ENCODE results near the gene DNLZ. TPM values are rescaled to one million over a fixed set of nuclear protein-coding genes. Genes with fewer than 3 reads are reported as not detected.

The DNLZ gene
- total RNA-seq, 4 donors from 2014 or later = 16.2 to 58.4 (median 23.1) TPM

DNA sequence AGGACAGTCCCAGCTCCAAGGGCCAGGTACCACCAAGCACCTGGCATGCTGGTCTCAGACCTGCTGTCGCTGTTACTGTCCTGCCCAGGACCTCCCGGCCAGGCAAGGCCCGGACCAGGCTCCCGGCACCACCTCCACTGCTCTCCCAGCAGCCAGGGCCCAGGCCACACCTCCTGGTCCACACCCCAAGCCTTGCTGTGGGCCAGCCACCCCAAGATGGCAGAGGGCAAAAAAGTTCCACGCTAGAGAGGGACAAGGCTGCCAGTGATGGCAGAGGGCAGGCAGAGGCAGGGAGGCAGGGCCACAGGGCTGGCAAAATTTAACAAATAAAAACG lies 1.1 kb downstream of the DNLZ start:
- intact Hi-C loops (cut with DNase I) = loop anchor here (10.0 kb wide), 1 partner anchor 238 kb away; no protein-coding TSS in a partner anchor
- Histone ChIP-seq H3K9me3 (no peaks in the 10 kb centered on the region), H3K4me1 (peaks cover 8 to 15% of the 10 kb centered on the region in 2 donors), H3K27ac (no peak overlapping the region), H3K4me3 (replicated peaks in 1 of 3) (no peak overlapping the region), H3K27me3 (no peaks in the 10 kb centered on the region), H3K36me3 (no peaks in the 10 kb centered on the region)
- no peak for DNase-seq
- 86 to 100% methylated on average over 2 to 4 of the region's 6 CpGs for WGBS, 2 donors
- TF ChIP-seq POLR2A (IDR thresholded peaks at IDR 0.05) = no peak
- TF ChIP-seq, protein P1, sequence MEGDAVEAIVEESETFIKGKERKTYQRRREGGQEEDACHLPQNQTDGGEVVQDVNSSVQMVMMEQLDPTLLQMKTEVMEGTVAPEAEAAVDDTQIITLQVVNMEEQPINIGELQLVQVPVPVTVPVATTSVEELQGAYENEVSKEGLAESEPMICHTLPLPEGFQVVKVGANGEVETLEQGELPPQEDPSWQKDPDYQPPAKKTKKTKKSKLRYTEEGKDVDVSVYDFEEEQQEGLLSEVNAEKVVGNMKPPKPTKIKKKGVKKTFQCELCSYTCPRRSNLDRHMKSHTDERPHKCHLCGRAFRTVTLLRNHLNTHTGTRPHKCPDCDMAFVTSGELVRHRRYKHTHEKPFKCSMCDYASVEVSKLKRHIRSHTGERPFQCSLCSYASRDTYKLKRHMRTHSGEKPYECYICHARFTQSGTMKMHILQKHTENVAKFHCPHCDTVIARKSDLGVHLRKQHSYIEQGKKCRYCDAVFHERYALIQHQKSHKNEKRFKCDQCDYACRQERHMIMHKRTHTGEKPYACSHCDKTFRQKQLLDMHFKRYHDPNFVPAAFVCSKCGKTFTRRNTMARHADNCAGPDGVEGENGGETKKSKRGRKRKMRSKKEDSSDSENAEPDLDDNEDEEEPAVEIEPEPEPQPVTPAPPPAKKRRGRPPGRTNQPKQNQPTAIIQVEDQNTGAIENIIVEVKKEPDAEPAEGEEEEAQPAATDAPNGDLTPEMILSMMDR (IDR thresholded peaks at IDR 0.05) = no peak

DNA sequence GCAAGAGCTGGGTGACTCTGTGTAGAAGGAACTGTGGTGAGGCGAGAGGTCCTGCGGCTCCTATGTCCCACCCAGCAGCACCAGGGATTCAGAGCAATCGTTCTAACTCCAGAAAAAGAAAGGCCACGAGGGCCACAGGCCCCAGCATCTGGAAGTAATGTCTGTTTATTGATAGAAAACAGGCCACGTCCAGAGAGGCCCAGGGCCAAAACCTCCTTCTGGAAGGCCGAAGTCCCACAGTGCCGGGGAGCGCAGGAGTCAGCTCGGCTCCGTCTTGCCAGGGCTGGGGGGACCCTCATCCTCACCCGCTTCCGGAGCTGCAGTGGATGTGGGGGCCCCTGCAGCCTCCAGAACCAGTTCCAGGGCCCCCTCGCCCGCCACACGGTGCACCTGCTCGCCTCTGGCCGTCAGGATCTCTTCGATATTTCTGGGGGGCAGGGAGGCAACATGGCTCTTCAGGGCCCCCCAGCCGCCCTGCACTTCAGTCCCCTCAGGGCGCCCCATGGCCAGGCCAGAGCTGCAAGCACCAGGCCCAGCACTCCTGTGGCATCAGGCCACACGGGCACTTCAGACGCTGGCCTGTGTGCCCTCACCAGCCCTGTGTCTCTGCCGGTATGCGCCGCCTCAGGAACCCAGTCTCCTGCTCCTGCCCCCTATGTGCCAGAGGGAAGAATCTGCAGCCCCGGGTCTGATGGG lies 1.6 kb downstream of the DNLZ start:
- no peaks in the 10 kb centered on the region for H3K27me3 ChIP-seq
- intact Hi-C loops (cut with DNase I) = loop anchor here (10.0 kb wide), 1 partner anchor 237 kb away; no protein-coding TSS in a partner anchor
- TF ChIP-seq POLR2A (IDR thresholded peaks at IDR 0.05) = no peak
- TF ChIP-seq, protein P1 (IDR thresholded peaks at IDR 0.05) = no peak
- no peaks in the 10 kb centered on the region for H3K9me3 ChIP-seq
- DNase-seq = no peak
- H3K4me1 ChIP-seq = peaks cover 8 to 15% of the 10 kb centered on the region in 2 donors
- 78 to 85% methylated on average over 11 to 23 of the region's 26 CpGs for WGBS, 2 donors
- H3K4me3 ChIP-seq (replicated peaks in 1 of 3) = no peak overlapping the region
- no peak overlapping the region for H3K27ac ChIP-seq
- no peaks in the 10 kb centered on the region for H3K36me3 ChIP-seq

DNA sequence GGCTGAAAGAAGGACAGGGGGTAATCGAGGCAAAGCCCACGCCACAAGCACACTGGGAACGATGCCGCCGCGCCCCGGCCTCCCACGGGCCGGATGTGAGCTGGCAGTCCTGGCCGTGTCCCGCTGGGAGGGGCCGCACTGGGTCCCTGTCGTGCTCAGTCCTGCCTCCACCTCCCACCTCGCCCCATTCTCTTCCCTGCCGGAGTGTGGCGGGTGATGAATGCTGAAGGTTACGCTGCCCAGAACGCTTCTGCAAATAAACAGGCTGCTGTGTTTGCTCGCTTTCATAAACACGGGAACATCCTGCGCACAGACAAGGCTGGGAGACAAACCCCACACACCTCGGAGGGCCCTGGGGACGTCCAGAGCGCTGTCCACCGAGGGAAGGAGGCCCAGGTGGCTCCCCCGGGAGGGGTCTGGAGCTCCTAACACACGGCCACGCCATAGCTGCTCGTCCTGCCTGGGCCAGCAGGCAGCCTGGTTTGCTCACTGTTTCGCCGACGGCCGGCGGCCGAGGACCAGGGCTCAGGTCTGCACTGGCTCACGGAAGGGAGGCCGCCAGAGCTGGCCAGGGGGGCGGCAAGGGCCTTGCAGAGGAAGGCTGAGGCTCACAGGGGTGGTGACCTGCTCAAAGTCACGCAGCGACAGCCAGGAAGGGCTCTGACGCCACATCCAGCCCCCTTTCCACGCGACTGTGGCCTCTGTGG lies 2.3 kb downstream of the DNLZ start:
- no peaks in the 10 kb centered on the region for H3K27me3 ChIP-seq
- H3K4me1 ChIP-seq = peaks cover 8 to 15% of the 10 kb centered on the region in 2 donors
- DNase-seq = no peak
- no peaks in the 10 kb centered on the region for H3K9me3 ChIP-seq
- no peak for TF ChIP-seq POLR2A (IDR thresholded peaks at IDR 0.05)
- TF ChIP-seq, protein P1 (IDR thresholded peaks at IDR 0.05) = no peak
- no peak overlapping the region for H3K4me3 ChIP-seq (replicated peaks in 1 of 3)
- intact Hi-C loops (cut with DNase I) = loop anchor here (10.0 kb wide), 1 partner anchor 236 kb away; no protein-coding TSS in a partner anchor
- no peaks in the 10 kb centered on the region for H3K36me3 ChIP-seq
- H3K27ac ChIP-seq = no peak overlapping the region
- 88% methylated on average over 34 to 42 of the region's 43 CpGs for WGBS, 2 donors

DNA sequence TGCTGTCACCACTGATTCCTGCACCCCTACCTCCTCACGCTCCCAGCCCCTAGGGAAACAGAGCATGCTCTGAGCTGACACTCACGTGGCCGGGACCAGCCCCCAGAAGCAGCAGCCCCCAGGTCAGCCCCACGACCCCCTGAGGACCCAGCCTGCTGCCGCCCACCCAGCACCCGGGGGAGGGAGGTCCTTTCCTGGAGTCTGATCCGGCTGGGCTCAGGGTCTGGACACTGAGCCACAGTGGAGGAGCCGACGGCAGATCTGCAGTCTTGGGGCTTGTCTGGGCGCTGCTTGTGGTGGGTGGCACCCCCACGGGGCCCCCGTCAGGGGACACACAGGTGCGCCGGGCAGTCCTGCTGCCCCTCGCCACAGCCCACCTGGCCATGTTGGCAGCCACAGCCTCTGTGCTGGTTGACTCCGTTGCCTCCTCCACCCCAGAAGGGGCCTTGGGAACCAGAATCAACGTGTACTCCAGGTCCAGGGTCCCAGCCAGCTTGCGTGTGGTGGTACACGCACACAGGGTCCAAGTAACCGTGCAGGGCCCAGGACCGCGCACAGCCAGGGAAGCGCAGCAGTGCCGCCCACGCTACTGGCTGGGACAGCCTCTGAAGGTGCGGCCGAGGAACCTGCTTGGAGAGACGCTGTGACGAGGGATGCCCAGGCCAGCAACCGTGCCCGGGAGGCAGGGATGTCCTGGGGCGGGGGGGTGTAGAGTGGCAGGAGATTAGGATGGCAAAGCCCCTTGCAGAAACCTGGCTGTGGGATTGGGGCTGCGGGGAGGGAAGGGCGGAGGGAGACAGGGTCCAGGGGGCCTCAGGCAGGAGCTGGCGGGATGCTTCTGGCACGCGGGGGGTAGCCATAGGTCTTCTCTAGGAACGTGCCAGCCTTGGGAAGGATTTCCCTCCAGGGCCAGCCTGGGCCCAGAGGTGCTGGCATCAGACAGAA lies 3.5 kb downstream of the DNLZ start:
- Histone ChIP-seq H3K27me3 (no peaks in the 10 kb centered on the region), H3K4me3 (replicated peaks in 1 of 3) (no peak overlapping the region), H3K36me3 (no peaks in the 10 kb centered on the region), H3K4me1 (peaks cover 8 to 15% of the 10 kb centered on the region in 2 donors), H3K9me3 (no peaks in the 10 kb centered on the region), H3K27ac (no peak overlapping the region)
- 81 to 86% methylated on average over 13 to 21 of the region's 38 CpGs for WGBS, 2 donors
- no peak for DNase-seq
- intact Hi-C loops (cut with DNase I) = loop anchor here (10.0 kb wide), 1 partner anchor 235 kb away; no protein-coding TSS in a partner anchor
- TF ChIP-seq POLR2A (IDR thresholded peaks at IDR 0.05) = no peak

DNA sequence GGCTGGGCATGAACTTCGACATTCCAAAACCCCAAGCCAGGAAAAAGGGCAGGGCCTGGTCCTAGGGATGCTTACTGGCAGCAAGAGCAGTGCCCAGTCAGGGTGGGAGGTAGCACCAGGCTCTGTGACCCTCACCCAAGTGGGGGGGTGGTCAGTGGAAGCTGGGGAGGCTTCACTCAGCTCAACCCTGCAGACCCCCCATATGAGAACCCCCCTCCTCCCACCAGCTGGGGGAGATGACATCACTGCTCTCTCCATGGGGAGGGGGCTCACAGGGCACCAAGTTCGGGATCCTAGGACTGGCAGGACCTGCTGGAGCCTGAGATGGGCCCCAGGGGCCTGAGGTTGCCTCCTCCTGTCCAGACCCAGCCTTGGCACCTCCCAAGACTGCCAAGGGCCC lies 4.7 kb downstream of the DNLZ start:
- Histone ChIP-seq H3K27me3 (no peaks in the 10 kb centered on the region), H3K4me3 (replicated peaks in 1 of 3) (no peak overlapping the region), H3K27ac (no peak overlapping the region), H3K9me3 (no peaks in the 10 kb centered on the region), H3K36me3 (no peaks in the 10 kb centered on the region), H3K4me1 (peaks cover 5 to 19% of the 10 kb centered on the region in 2 donors)
- DNase-seq = no peak
- intact Hi-C loops (cut with DNase I) = no loop called here
- TF ChIP-seq, protein P1 (IDR thresholded peaks at IDR 0.05) = no peak
- no peak for TF ChIP-seq POLR2A (IDR thresholded peaks at IDR 0.05)
- WGBS, 2 donors = 72 to 100% methylated on average over 1 to 2 of the region's 2 CpGs

Data from thyroid gland (tissue), 4 donors.